ENCODE data around the gene RSRC1. TPM values are rescaled to one million over a fixed set of nuclear protein-coding genes. Genes with fewer than 3 reads are reported as not detected.

The RSRC1 gene
- total and polyA plus RNA-seq, 2 of the 8 experiments (the other 6 are each of a cell fraction or from before 2014, with no cell fraction given): 2.0 to 27.9 TPM

DNA sequence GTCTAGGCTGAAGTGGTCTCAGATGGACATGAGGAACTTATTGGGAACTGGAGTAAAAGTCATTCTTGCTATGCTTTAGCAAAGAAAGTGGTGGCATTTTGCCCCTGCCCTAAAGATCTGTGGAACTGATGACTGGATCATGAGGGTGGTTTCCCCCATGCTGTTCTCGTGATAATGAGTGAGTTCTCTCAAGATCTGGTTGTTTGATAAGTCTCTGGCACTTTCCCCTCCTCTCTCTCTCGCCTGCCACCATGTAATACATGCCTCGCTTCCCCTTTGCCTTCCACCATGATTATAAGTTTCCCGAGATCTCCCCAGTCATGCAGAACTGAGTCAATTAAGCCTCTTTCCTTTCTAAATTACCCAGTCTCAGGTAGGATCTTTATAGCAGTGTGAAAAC is 449.6 kb downstream of the RSRC1 start:
- Histone ChIP-seq H3K9ac (replicated peaks in 1 of 4; ENCODE audit: extremely low read depth in 1 of 4, low read depth in 3 of 4, low read length in 3 of 4) (no peak overlapping the region), H3K56ac (replicated peaks; ENCODE audit: insufficient read length, low read depth, low read length) (no peak overlapping the region), H4K5ac (ENCODE audit: insufficient read length, low read depth, low read length) (no peak overlapping the region), H3K27me3 (replicated peaks in 1 of 4; ENCODE audit: control insufficient read depth in 3 of 4, extremely low read depth in 1 of 4, insufficient read depth in 3 of 4, low read length in 3 of 4) (no peaks in the 10 kb centered on the region), H2BK20ac (ENCODE audit: low read length) (no peak overlapping the region), H2BK12ac (ENCODE audit: low read depth, low read length) (no peak overlapping the region), H3K36me3 (ENCODE audit: control insufficient read depth in 2 of 4, insufficient read depth in 4 of 4, low read length in 3 of 4) (no peaks in the 10 kb centered on the region), H3K4me3 (ENCODE audit: extremely low read depth in 1 of 4, insufficient read depth in 2 of 4, low read depth in 3 of 4, low read length in 4 of 4) (no peak overlapping the region), H4K91ac (replicated peaks; ENCODE audit: insufficient read length, low read length) (no peak overlapping the region), H4K8ac (ENCODE audit: extremely low read depth, insufficient read depth, low read length) (no peak overlapping the region), H3K9me3 (ENCODE audit: insufficient read depth in 2 of 2, low read depth in 1 of 2, low read length in 1 of 2) (peaks cover 6 to 8% of the 10 kb centered on the region in 2 experiments; a peak in 1 of 4 replicates), H3K27ac (ENCODE audit: low read depth, low read length) (no peak overlapping the region), H4K20me1 (replicated peaks in 1 of 2; ENCODE audit: control insufficient read depth in 1 of 2, insufficient read depth in 2 of 2, low read length in 2 of 2) (no peaks in the 10 kb centered on the region), H2BK15ac (ENCODE audit: low read length) (no peak overlapping the region), H3K23me2 (ENCODE audit: low read depth, low read length) (no peaks in the 10 kb centered on the region), H3K4me1 (replicated peaks in 1 of 4; ENCODE audit: control insufficient read depth in 3 of 4, insufficient read depth in 4 of 4, low read length in 3 of 4) (no peaks in the 10 kb centered on the region), H3K79me1 (ENCODE audit: low read depth, low read length) (no peaks in the 10 kb centered on the region), H2BK5ac (ENCODE audit: low read depth, low read length) (no peak overlapping the region), H3K14ac (ENCODE audit: insufficient read length) (no peak overlapping the region), H3K4me2 (ENCODE audit: insufficient read depth in 1 of 2, low read depth in 2 of 2, low read length in 2 of 2) (no peak overlapping the region), H3K4ac (replicated peaks; ENCODE audit: insufficient read length, low read depth, low read length) (no peak overlapping the region), H2AK5ac (ENCODE audit: low read depth, low read length) (no peak overlapping the region), H3K79me2 (ENCODE audit: control insufficient read depth in 1 of 2, insufficient read depth in 2 of 2, low read length in 2 of 2) (no peaks in the 10 kb centered on the region), H2BK120ac (replicated peaks; ENCODE audit: low read depth, low read length) (no peak overlapping the region), H3K18ac (ENCODE audit: extremely low read depth, low read length) (no peak overlapping the region), H3K23ac (ENCODE audit: insufficient read length) (no peak overlapping the region), H2AFZ (ENCODE audit: low read length) (no peak overlapping the region)
- FAIRE-seq (no peak), DNase-seq (ENCODE audit: low read depth in 1 of 2, low spot score in 2 of 2) (no peak)
- 83% methylated on average over 4 of the region's 4 CpGs; no CpG with 5 or more reads in 1 of the 2 experiments for WGBS, 2 experiments (ENCODE audit: extremely low coverage in 1 of 2, insufficient coverage in 1 of 2, insufficient read length in 1 of 2, insufficient replicate concordance in 2 of 2, low coverage in 1 of 2, low lambda C conversion rate in 2 of 2, missing lambda C conversion rate in 1 of 2)
- ChIA-PET CTCF (ENCODE audit: partially characterized antibody) (interaction anchor here (0.6 to 2.4 kb wide), 2 partner anchors 15 to 84 kb away, joined by 3 to 5 read pairs; partner anchors contain the start of gene GFM1), POLR2A (ENCODE audit: partially characterized antibody) (interaction anchor here (1.4 kb wide), 1 partner anchor 11 kb away, joined by 3 read pairs; the partner anchor contains the start of gene MLF1)
- no peak for TF ChIP-seq RBBP5 (IDR thresholded peaks at IDR 0.05; ENCODE audit: borderline replicate concordance, low read depth, low read length)
- TF ChIP-seq YY1 (IDR thresholded peaks at IDR 0.05; ENCODE audit: low read depth, low read length): no peak
- no peak for TF ChIP-seq PHF8 (conservative IDR thresholded peaks at IDR 0.05; ENCODE audit: low read depth, low read length)
- no peak for TF ChIP-seq BRCA1 (IDR thresholded peaks at IDR 0.05; ENCODE audit: low read depth, low read length)
- TF ChIP-seq, protein P1, sequence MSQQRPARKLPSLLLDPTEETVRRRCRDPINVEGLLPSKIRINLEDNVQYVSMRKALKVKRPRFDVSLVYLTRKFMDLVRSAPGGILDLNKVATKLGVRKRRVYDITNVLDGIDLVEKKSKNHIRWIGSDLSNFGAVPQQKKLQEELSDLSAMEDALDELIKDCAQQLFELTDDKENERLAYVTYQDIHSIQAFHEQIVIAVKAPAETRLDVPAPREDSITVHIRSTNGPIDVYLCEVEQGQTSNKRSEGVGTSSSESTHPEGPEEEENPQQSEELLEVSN (IDR thresholded peaks at IDR 0.05): no peak
- TF ChIP-seq KDM5A (IDR thresholded peaks at IDR 0.05; ENCODE audit: low read length): no peak
- TF ChIP-seq RXRA (IDR thresholded peaks at IDR 0.05; ENCODE audit: insufficient read depth, low read depth, low read length): no peak
- TF ChIP-seq SAP30 (IDR thresholded peaks at IDR 0.05; ENCODE audit: insufficient read depth, insufficient replicate concordance, low read length): no peak
- TF ChIP-seq CBX5 (IDR thresholded peaks at IDR 0.05; ENCODE audit: low read depth, low read length): no peak
- TF ChIP-seq KDM4A (IDR thresholded peaks at IDR 0.05; ENCODE audit: low read depth, low read length, severe bottlenecking): no peak
- no peak for TF ChIP-seq SP4 (IDR thresholded peaks at IDR 0.05; ENCODE audit: low read length)
- no peak for TF ChIP-seq SIN3A (conservative IDR thresholded peaks at IDR 0.05 in 1 of 2, IDR thresholded peaks at IDR 0.05 in 1 of 2; ENCODE audit: low read depth in 1 of 2, low read length in 2 of 2)
- no peak for TF ChIP-seq MAFK (IDR thresholded peaks at IDR 0.05; ENCODE audit: low read depth, low read length)
- TF ChIP-seq POU5F1 (IDR thresholded peaks at IDR 0.05; ENCODE audit: low read depth, low read length): no peak

Data from H1 (cell line).